Measurements from ENCODE around the gene MED16.
"Not testable (repeated sequence)": the region's sequence is repeated elsewhere in the genome, so short reads cannot be mapped to it uniquely, and the experiment has no call there.

Gene MED16

GRCh38 chr19:879711-880438 is 13.1 kb downstream of the MED16 start:
- DNase-seq (ENCODE audit: low read depth): no peak

GRCh38 chr19:878751-879561 is 14.0 kb downstream of the MED16 start:
- not testable (repeated sequence) for H3K4me3 ChIP-seq (ENCODE audit: low read depth, low read length); DNase-seq (ENCODE audit: low read depth)

More at GRCh38 chr19:879711-880438, 13.1 kb downstream of the MED16 start:
- no peak for TF ChIP-seq CTCF (IDR thresholded peaks at IDR 0.05; ENCODE audit: low read depth, low read length, missing control alignments)
- no peak overlapping the region for H3K4me3 ChIP-seq (ENCODE audit: low read depth, low read length)

GRCh38 chr19:877992-878660 is 14.9 kb downstream of the MED16 start:
- H3K4me3 ChIP-seq (ENCODE audit: low read depth, low read length); DNase-seq (ENCODE audit: low read depth): not testable (repeated sequence)

GRCh38 chr19:876780-877314 is 16.1 kb downstream of the MED16 start:
- no peak overlapping the region for H3K4me3 ChIP-seq (ENCODE audit: low read depth, low read length)
- DNase-seq (ENCODE audit: low read depth): no peak
- no peak for TF ChIP-seq CTCF (IDR thresholded peaks at IDR 0.05; ENCODE audit: low read depth, low read length, missing control alignments)

GRCh38 chr19:876089-876488 is 16.9 kb downstream of the MED16 start:
- H3K4me3 ChIP-seq (ENCODE audit: low read depth, low read length): no peak overlapping the region
- DNase-seq (ENCODE audit: low read depth): no peak
- no peak for TF ChIP-seq CTCF (IDR thresholded peaks at IDR 0.05; ENCODE audit: low read depth, low read length, missing control alignments)

- no peak for TF ChIP-seq CTCF (IDR thresholded peaks at IDR 0.05; ENCODE audit: low read depth, low read length, missing control alignments)
- no peak overlapping the region for H3K4me3 ChIP-seq (ENCODE audit: low read depth, low read length)
- DNase-seq (ENCODE audit: low read depth): no peak
Observed at GRCh38 chr19:875265-875879, 17.6 kb downstream of the MED16 start.

GRCh38 chr19:873561-874041 is 19.4 kb downstream of the MED16 start:
- H3K4me3 ChIP-seq (ENCODE audit: low read depth, low read length): no peak overlapping the region
- TF ChIP-seq CTCF (IDR thresholded peaks at IDR 0.05; ENCODE audit: low read depth, low read length, missing control alignments): no peak
- DNase-seq (ENCODE audit: low read depth): no peak
